ENCODE measurements around the gene NAT16. TPM values are rescaled to one million over a fixed set of nuclear protein-coding genes. Genes with fewer than 3 reads are reported as not detected.

The NAT16 gene
- total and polyA plus RNA-seq, 2 of the 13 experiments (the other 11 are each of a cell fraction or from before 2014, with no cell fraction given), result 0.04 TPM; not detected in 1

DNA sequence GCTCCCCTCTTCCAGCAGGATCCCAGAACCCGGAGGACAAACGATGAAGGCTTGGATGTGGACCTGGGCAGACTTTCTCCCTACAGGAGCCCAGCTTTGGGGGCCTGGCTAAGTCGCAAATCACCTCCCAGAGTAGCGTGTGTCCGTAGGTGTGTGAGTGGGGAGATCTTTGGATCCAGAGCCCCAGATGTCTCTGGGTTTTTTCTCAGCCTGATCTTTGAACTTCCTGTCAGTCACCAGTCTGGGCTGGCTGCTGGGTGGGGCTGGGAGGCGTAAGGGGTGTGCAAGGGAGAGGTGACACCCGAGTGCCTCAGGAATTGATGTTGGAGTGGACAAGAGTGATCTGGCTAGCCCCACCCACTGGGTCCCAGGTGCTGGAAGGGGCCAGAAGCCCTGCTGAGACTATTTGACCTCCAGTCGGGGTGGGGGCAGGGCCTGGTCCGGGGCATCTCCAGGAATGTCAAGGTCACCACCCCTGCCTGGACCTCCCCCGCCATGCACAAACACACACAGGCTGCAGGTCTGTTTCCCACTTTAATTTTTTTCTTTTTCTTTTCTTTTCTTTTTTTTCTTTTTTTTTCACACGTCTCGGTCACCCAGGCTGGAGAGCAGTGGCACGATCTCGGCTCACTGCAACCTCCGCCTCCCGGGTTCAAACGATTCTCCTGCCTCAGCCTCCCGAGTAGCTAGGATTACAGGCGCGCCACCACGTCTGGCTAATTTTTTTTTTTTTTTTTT lies 20.9 kb upstream of the NAT16 start, which contains the start of gene MOGAT3 (continued):
- TF ChIP-seq ZFP36 (IDR thresholded peaks at IDR 0.05; ENCODE audit: borderline replicate concordance, low read depth, low read length, partially characterized antibody) (no peak), NCOR1 (IDR thresholded peaks at IDR 0.05; ENCODE audit: borderline replicate concordance, low read length) (peak; percentile 90; the same call in 1 of the 2 replicates), ZFY (CRISPR knock-in tag; IDR thresholded peaks at IDR 0.05) (peak; percentile 43; the same call in 1 of the 2 replicates), ZNF7 (CRISPR knock-in tag; IDR thresholded peaks at IDR 0.05) (no peak), ZNF558 (CRISPR knock-in tag; IDR thresholded peaks at IDR 0.05; ENCODE audit: borderline replicate concordance) (no peak; the same call in 1 of the 2 replicates), NFIC (IDR thresholded peaks at IDR 0.05; ENCODE audit: low read length) (no peak), ATM (IDR thresholded peaks at IDR 0.05; ENCODE audit: borderline replicate concordance) (no peak), ZBTB7B (CRISPR knock-in tag; IDR thresholded peaks at IDR 0.05) (peak; percentile 76), PPARG (CRISPR knock-in tag; conservative IDR thresholded peaks at IDR 0.05) (no peak; the same call in 1 of the 2 replicates), AGO2 (optimal IDR thresholded peaks at IDR 0.05; ENCODE audit: low read depth, low read length) (no peak), POLR2G (IDR thresholded peaks at IDR 0.05; ENCODE audit: low read depth, low read length) (peak; percentile 95), MZF1 (CRISPR knock-in tag; IDR thresholded peaks at IDR 0.05; ENCODE audit: borderline replicate concordance) (no peak), ZSCAN31 (CRISPR knock-in tag; IDR thresholded peaks at IDR 0.05; ENCODE audit: low read depth) (no peak; the same call in 1 of the 2 replicates), NFYC (CRISPR knock-in tag; IDR thresholded peaks at IDR 0.05) (no peak; the same call in none of the 2 replicates), MLLT10 (CRISPR knock-in tag; IDR thresholded peaks at IDR 0.05) (no peak), FOXJ3 (CRISPR knock-in tag; IDR thresholded peaks at IDR 0.05; ENCODE audit: borderline replicate concordance) (peak; percentile 16; the same call in 1 of the 2 replicates)
- TF ChIP-seq, protein P1, sequence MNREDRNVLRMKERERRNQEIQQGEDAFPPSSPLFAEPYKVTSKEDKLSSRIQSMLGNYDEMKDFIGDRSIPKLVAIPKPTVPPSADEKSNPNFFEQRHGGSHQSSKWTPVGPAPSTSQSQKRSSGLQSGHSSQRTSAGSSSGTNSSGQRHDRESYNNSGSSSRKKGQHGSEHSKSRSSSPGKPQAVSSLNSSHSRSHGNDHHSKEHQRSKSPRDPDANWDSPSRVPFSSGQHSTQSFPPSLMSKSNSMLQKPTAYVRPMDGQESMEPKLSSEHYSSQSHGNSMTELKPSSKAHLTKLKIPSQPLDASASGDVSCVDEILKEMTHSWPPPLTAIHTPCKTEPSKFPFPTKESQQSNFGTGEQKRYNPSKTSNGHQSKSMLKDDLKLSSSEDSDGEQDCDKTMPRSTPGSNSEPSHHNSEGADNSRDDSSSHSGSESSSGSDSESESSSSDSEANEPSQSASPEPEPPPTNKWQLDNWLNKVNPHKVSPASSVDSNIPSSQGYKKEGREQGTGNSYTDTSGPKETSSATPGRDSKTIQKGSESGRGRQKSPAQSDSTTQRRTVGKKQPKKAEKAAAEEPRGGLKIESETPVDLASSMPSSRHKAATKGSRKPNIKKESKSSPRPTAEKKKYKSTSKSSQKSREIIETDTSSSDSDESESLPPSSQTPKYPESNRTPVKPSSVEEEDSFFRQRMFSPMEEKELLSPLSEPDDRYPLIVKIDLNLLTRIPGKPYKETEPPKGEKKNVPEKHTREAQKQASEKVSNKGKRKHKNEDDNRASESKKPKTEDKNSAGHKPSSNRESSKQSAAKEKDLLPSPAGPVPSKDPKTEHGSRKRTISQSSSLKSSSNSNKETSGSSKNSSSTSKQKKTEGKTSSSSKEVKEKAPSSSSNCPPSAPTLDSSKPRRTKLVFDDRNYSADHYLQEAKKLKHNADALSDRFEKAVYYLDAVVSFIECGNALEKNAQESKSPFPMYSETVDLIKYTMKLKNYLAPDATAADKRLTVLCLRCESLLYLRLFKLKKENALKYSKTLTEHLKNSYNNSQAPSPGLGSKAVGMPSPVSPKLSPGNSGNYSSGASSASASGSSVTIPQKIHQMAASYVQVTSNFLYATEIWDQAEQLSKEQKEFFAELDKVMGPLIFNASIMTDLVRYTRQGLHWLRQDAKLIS (CRISPR knock-in tag; IDR thresholded peaks at IDR 0.05), result peak; percentile 55; the same call in 1 of the 2 replicates
- TF ChIP-seq, protein P2, sequence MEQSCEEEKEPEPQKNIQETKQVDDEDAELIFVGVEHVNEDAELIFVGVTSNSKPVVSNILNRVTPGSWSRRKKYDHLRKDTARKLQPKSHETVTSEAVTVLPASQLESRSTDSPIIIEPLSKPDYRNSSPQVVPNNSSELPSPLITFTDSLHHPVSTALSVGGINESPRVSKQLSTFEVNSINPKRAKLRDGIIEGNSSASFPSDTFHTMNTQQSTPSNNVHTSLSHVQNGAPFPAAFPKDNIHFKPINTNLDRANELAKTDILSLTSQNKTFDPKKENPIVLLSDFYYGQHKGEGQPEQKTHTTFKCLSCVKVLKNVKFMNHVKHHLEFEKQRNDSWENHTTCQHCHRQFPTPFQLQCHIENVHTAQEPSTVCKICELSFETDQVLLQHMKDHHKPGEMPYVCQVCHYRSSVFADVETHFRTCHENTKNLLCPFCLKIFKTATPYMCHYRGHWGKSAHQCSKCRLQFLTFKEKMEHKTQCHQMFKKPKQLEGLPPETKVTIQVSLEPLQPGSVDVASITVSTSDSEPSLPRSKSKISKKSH (CRISPR knock-in tag; IDR thresholded peaks at IDR 0.05; ENCODE audit: borderline replicate concordance), result peak; percentile 76; the same call in 1 of the 2 replicates
- TF ChIP-seq, protein P3, sequence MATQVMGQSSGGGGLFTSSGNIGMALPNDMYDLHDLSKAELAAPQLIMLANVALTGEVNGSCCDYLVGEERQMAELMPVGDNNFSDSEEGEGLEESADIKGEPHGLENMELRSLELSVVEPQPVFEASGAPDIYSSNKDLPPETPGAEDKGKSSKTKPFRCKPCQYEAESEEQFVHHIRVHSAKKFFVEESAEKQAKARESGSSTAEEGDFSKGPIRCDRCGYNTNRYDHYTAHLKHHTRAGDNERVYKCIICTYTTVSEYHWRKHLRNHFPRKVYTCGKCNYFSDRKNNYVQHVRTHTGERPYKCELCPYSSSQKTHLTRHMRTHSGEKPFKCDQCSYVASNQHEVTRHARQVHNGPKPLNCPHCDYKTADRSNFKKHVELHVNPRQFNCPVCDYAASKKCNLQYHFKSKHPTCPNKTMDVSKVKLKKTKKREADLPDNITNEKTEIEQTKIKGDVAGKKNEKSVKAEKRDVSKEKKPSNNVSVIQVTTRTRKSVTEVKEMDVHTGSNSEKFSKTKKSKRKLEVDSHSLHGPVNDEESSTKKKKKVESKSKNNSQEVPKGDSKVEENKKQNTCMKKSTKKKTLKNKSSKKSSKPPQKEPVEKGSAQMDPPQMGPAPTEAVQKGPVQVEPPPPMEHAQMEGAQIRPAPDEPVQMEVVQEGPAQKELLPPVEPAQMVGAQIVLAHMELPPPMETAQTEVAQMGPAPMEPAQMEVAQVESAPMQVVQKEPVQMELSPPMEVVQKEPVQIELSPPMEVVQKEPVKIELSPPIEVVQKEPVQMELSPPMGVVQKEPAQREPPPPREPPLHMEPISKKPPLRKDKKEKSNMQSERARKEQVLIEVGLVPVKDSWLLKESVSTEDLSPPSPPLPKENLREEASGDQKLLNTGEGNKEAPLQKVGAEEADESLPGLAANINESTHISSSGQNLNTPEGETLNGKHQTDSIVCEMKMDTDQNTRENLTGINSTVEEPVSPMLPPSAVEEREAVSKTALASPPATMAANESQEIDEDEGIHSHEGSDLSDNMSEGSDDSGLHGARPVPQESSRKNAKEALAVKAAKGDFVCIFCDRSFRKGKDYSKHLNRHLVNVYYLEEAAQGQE (IDR thresholded peaks at IDR 0.05; ENCODE audit: borderline replicate concordance in 1 of 2, low read depth in 1 of 2, low read length in 2 of 2), result peak in 1 of 2 experiments; percentile 24; a peak in 1 of 4 replicates
